MM.1S (cell line): ENCODE measurements around the gene PRR5.

ENCODE experiments used
- DNase-seq: peaks from one replicate; pipeline ENCODE4 v3.0.0-alpha.2; 2015
- H2AFZ ChIP-seq: fragments of 300-600 bp; sonication (generic); 2 replicates; pipeline ENCODE4 v1.6.0; 2016; ENCODE audit warnings: antibody characterized with exemption, low read length
- H3F3A ChIP-seq: fragments of 300-600 bp; sonication (generic); 2 replicates; pipeline ENCODE4 v1.6.1; 2016; ENCODE audit warnings: mild to moderate bottlenecking, antibody characterized with exemption, low read length, moderate library complexity, mixed read lengths; ENCODE audit not compliant: insufficient read depth
- H3K27ac ChIP-seq: fragments of 300-600 bp; sonication (generic); 2 replicates; pipeline ENCODE4 v1.5.1; 2016; ENCODE audit warnings: mild to moderate bottlenecking, low read length
- H3K27me3 ChIP-seq: fragments of 300-600 bp; sonication (generic); replicated peaks from 2 replicates; pipeline ENCODE4 v1.6.0; 2016; ENCODE audit warnings: low read length; ENCODE audit not compliant: insufficient read depth
- H3K36me3 ChIP-seq: fragments of 300-600 bp; sonication (generic); replicated peaks from 2 replicates; pipeline ENCODE4 v1.6.1; 2016; ENCODE audit warnings: mild to moderate bottlenecking, low read length, mixed read lengths; ENCODE audit not compliant: insufficient read depth
- H3K4me1 ChIP-seq: fragments of 300-600 bp; sonication (generic); 2 replicates; pipeline ENCODE4 v1.6.1; 2016; ENCODE audit warnings: low read length, mixed read lengths
- H3K4me2 ChIP-seq: fragments of 300-600 bp; sonication (generic); 2 replicates; pipeline ENCODE4 v1.6.0; 2016; ENCODE audit warnings: low read depth, low read length
- H3K4me3 ChIP-seq: fragments of 300-600 bp; sonication (generic); 2 replicates; pipeline ENCODE4 v1.5.1; 2016; ENCODE audit warnings: low read length, mixed read lengths
- H3K79me2 ChIP-seq: fragments of 300-600 bp; sonication (generic); 2 replicates; pipeline ENCODE4 v1.6.1; 2016; ENCODE audit warnings: mixed run types, low read length, mixed read lengths
- H3K9ac ChIP-seq: fragments of 300-600 bp; sonication (generic); 2 replicates; pipeline ENCODE4 v1.6.1; 2016; ENCODE audit warnings: low read length, mixed read lengths
- H3K9me2 ChIP-seq: fragments of 300-600 bp; sonication (generic); replicated peaks from 2 replicates; pipeline ENCODE4 v1.6.1; 2016; ENCODE audit warnings: mild to moderate bottlenecking, low read length, mixed read lengths; ENCODE audit not compliant: insufficient read depth
- H3K9me3 ChIP-seq: fragments of 300-600 bp; sonication (generic); replicated peaks from 2 replicates; pipeline ENCODE4 v1.6.1; 2016; ENCODE audit warnings: mild to moderate bottlenecking, low read length, mixed read lengths; ENCODE audit not compliant: insufficient read depth
- H4K20me1 ChIP-seq: fragments of 300-600 bp; sonication (generic); 2 replicates; pipeline ENCODE4 v1.6.1; 2016; ENCODE audit warnings: mild to moderate bottlenecking, low read length, moderate library complexity, mixed read lengths; ENCODE audit not compliant: insufficient read depth
- EZH2 ChIP-seq: fragments of 300-600 bp; sonication (generic); optimal IDR thresholded peaks from 2 replicates; pipeline ENCODE3; 2017; ENCODE audit warnings: low read depth, mild to moderate bottlenecking, antibody characterized with exemption, low read length, mixed read lengths
- EZH2phosphoT487 ChIP-seq: fragments of 300-600 bp; sonication (generic); IDR thresholded peaks from 2 replicates; pipeline ENCODE4 v1.6.1; 2018; ENCODE audit warnings: antibody characterized with exemption, low read length
- TF ChIP-seq, protein P1 (sequence below): fragments of 300-600 bp; sonication (generic); IDR thresholded peaks from 2 replicates; pipeline ENCODE4 v1.5.1; 2016; ENCODE audit warnings: antibody characterized with exemption, low read length, mixed read lengths

The PRR5 gene

DNA sequence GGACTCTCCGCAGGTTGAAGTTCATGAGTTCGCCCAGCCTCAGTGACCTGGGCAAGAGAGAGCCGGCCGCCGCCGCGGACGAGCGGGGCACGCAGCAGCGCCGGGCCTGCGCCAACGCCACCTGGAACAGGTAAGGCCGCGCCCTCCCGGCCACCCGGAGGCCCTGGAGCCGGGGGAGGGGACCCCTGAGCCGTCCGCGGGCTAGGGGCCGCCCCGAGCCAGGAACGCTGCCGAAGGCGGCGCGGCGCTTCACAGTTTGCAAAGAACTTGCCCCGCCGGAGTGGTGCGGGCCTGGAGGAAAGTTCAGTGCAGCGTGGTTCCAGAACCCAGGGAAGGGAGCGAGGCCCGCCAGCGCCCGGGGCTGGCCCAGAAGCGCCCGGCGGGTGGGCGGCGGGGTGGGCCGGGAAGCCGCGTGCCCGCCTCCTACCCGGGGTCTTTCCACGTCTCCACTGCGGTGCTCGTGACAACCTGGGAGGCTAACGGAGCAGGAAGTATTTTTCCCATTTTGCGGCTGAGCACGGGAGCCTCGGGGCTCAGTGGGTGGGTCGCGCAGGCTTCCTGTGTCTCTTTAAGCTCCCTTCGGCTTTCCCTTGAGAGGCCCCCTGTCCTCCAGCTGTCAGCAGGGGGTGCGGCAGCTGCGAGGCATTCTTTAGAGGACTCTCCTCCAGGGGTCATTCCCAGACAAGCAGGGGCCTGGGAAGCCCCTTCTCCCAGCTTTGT is 635 bp downstream of the PRR5 start:
- DNase-seq = no peak
- Histone ChIP-seq H2AFZ (no peak overlapping the region), H3K4me3 (no peak overlapping the region), H3K36me3 (no peaks in the 10 kb centered on the region), H3K4me2 (no peak overlapping the region), H3K9me2 (no peaks in the 10 kb centered on the region), H3K27me3 (peaks cover 84% of the 10 kb centered on the region), H3K4me1 (no peaks in the 10 kb centered on the region), H3K27ac (no peak overlapping the region), H3K79me2 (no peaks in the 10 kb centered on the region), H3K9me3 (no peaks in the 10 kb centered on the region), H3F3A (no peaks in the 10 kb centered on the region), H3K9ac (no peak overlapping the region), H4K20me1 (no peaks in the 10 kb centered on the region)
- no peak for TF ChIP-seq EZH2
- TF ChIP-seq, protein P1, sequence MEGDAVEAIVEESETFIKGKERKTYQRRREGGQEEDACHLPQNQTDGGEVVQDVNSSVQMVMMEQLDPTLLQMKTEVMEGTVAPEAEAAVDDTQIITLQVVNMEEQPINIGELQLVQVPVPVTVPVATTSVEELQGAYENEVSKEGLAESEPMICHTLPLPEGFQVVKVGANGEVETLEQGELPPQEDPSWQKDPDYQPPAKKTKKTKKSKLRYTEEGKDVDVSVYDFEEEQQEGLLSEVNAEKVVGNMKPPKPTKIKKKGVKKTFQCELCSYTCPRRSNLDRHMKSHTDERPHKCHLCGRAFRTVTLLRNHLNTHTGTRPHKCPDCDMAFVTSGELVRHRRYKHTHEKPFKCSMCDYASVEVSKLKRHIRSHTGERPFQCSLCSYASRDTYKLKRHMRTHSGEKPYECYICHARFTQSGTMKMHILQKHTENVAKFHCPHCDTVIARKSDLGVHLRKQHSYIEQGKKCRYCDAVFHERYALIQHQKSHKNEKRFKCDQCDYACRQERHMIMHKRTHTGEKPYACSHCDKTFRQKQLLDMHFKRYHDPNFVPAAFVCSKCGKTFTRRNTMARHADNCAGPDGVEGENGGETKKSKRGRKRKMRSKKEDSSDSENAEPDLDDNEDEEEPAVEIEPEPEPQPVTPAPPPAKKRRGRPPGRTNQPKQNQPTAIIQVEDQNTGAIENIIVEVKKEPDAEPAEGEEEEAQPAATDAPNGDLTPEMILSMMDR = no peak
- TF ChIP-seq EZH2phosphoT487 = no peak

DNA sequence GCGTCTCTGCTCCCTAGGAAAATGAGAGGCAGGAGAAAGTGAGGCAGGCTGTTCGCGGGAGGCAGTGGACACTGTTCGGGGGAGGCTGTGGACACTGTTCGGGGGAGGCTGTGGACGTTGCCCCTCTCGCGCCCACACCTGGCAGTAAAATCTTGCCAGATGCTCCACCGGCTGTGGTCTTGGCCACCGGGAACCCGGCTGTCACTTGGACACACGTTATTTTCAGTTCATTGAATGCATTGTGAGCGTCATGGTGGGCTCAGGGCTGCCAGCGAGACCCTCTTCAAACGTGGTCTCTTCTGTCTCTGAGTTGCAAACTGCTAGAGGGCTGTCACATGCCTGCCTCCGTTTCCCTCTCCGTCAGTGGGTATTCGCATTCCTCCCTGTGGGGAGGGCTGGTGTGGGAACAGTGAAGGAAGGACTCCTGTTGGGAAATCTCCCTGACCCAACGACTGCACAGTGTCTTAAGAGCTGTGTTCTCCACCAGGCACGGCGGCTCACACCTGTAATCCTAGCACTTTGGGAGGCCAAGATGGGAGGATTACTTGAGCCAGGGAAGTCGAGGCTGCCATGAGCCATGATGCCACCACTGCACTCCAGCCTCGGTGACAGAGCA is 1.4 kb downstream of the PRR5 start:
- DNase-seq = no peak
- no peak overlapping the region for H3K4me3 ChIP-seq
- no peak overlapping the region for H3K27ac ChIP-seq
- H3K79me2 ChIP-seq = no peaks in the 10 kb centered on the region
- TF ChIP-seq EZH2phosphoT487 = no peak
- no peaks in the 10 kb centered on the region for H3K9me3 ChIP-seq
- H2AFZ ChIP-seq = no peak overlapping the region
- H3K36me3 ChIP-seq = no peaks in the 10 kb centered on the region
- no peaks in the 10 kb centered on the region for H4K20me1 ChIP-seq
- no peak overlapping the region for H3K4me2 ChIP-seq
- H3K27me3 ChIP-seq = peaks cover 85% of the 10 kb centered on the region
- no peak overlapping the region for H3K9ac ChIP-seq
- H3K4me1 ChIP-seq = no peaks in the 10 kb centered on the region
- H3F3A ChIP-seq = no peaks in the 10 kb centered on the region
- no peaks in the 10 kb centered on the region for H3K9me2 ChIP-seq

DNA sequence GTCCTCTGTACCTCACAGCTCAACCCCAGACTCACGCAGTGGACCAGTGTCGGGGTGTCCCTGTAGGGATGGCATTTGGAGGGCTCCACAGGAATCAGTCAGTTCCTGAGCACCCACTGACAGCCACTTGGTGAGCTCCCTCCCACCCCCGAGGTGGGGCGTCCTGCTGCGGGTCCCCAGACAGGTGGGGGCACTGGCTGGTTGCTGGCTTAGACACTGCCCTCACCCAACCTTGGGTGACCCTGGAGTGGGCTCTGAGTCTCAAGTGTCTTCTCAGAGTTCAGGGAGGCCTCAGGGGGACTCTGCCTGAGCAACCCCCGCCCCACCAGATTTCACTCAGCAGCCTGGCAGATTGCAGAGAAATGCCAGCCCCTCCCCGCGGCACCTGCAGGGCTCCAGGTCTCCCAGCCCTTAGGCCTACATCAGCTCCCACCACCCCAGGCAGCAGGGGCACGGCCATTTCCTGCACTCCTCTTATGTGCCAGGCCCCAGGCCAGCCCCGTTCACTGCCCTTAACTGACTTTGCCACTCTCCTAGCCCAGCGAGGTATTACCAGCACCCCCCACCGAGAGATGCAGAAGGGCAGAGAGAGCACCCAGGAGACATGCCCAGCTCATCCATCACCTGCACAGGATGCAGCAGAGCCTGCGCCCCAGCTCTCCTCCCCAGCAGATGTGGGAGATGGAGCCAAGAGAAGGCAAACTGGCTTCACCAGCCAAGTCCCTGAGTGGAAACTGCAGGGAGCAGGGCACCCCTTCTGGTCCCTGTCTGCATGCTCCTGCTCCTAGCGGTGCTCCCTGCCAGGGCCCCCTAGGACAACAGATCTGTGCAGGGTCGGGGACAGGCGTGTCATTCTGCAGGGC is 2.4 kb downstream of the PRR5 start:
- H3K36me3 ChIP-seq = no peaks in the 10 kb centered on the region

More for the DNA sequence above, 2.4 kb downstream of the PRR5 start:
- Histone ChIP-seq H3K4me1 (no peaks in the 10 kb centered on the region), H3K9me2 (no peaks in the 10 kb centered on the region), H4K20me1 (no peaks in the 10 kb centered on the region), H3F3A (no peaks in the 10 kb centered on the region), H3K4me3 (no peak overlapping the region), H3K27ac (no peak overlapping the region), H3K79me2 (no peaks in the 10 kb centered on the region), H2AFZ (no peak overlapping the region), H3K9ac (no peak overlapping the region), H3K27me3 (peaks cover 82% of the 10 kb centered on the region), H3K9me3 (no peaks in the 10 kb centered on the region), H3K4me2 (no peak overlapping the region)
- no peak for TF ChIP-seq EZH2phosphoT487
- TF ChIP-seq EZH2 = no peak
- TF ChIP-seq, protein P1 = no peak
- no peak for DNase-seq
